Neural cell (in vitro differentiated cells): ENCODE data around the gene SLC6A6. TPM values are rescaled to one million over a fixed set of nuclear protein-coding genes. Genes with fewer than 3 reads are reported as not detected.

Experiments
- H2AFZ ChIP-seq: fragments of 200-600, 300-800 bp; sonication (generic), shearing (Covaris generic); 2 replicates; pipeline ENCODE4 v1.6.0; 2014; ENCODE audit warnings: low read depth, mild to moderate bottlenecking, antibody characterized with exemption, low read length, moderate library complexity
- H3F3A ChIP-seq: fragments of 200-600 bp; shearing (Covaris generic); 2 replicates; pipeline ENCODE4 v1.6.1; 2016; ENCODE audit warnings: mild to moderate bottlenecking, moderate library complexity, mixed read lengths, antibody characterized with exemption, low read length; ENCODE audit not compliant: insufficient read depth, poor library complexity, severe bottlenecking
- H3K27ac ChIP-seq: fragments of 200-600, 300-800 bp; sonication (generic), shearing (Covaris generic); 2 replicates; pipeline ENCODE4 v1.5.1; 2014; ENCODE audit warnings: mild to moderate bottlenecking, low read length, moderate library complexity
- H3K27me3 ChIP-seq: fragments of 300-800, 200-600 bp; sonication (generic), shearing (Covaris generic); 2 replicates; pipeline ENCODE4 v1.6.0; 2014; ENCODE audit warnings: mild to moderate bottlenecking, low read depth, low read length, moderate library complexity; ENCODE audit not compliant: insufficient read depth
- H3K36me3 ChIP-seq: fragments of 300-800, 200-600 bp; sonication (generic), shearing (Covaris generic); 2 replicates; pipeline ENCODE4 v1.5.1; 2014; ENCODE audit warnings: mild to moderate bottlenecking, antibody characterized with exemption, low read length, moderate library complexity; ENCODE audit not compliant: insufficient read depth
- H3K4me2 ChIP-seq: fragments of 300-800, 200-600 bp; sonication (generic), shearing (Covaris generic); 2 replicates; pipeline ENCODE4 v1.6.0; 2014; ENCODE audit warnings: mild to moderate bottlenecking, low read length
- H3K4me3 ChIP-seq: fragments of 300-800, 200-600 bp; sonication (generic), shearing (Covaris generic); 2 replicates; pipeline ENCODE4 v1.5.1; 2014; ENCODE audit warnings: mild to moderate bottlenecking, low read length, moderate library complexity
- H3K79me2 ChIP-seq: fragments of 200-600 bp; shearing (Covaris generic); replicated peaks from 2 replicates; pipeline ENCODE4 v1.6.0; 2014; ENCODE audit warnings: mild to moderate bottlenecking, low read length, moderate library complexity; ENCODE audit not compliant: insufficient read depth
- H3K9ac ChIP-seq: fragments of 300-800, 200-600 bp; sonication (generic), shearing (Covaris generic); 2 replicates; pipeline ENCODE4 v1.6.1; 2016; ENCODE audit warnings: mild to moderate bottlenecking, low read length, mixed read lengths
- H3K9me2 ChIP-seq: fragments of 200-600 bp; shearing (Covaris generic); 2 replicates; pipeline ENCODE4 v1.6.1; 2016; ENCODE audit warnings: mild to moderate bottlenecking, low read length, mixed read lengths; ENCODE audit not compliant: insufficient read depth
- H3K9me3 ChIP-seq: fragments of 200-600, 300-800 bp; sonication (generic), shearing (Covaris generic); 2 replicates; pipeline ENCODE4 v1.6.1; 2016; ENCODE audit warnings: mild to moderate bottlenecking, mixed run types, low read length, moderate library complexity, mixed read lengths
- H4K20me1 ChIP-seq: fragments of 200-600 bp; shearing (Covaris generic); 2 replicates; pipeline ENCODE4 v1.6.1; 2016; ENCODE audit warnings: mild to moderate bottlenecking, mixed run types; ENCODE audit not compliant: insufficient read depth
- EP300 ChIP-seq: fragments of 450-650 bp; conservative IDR thresholded peaks from 2 replicates; pipeline ENCODE4 v1.6.1; 2014; ENCODE audit warnings: antibody characterized with exemption, mild to moderate bottlenecking, moderate library complexity; ENCODE audit not compliant: poor library complexity, severe bottlenecking
- EZH2 ChIP-seq: fragments of 200-600, 300-800 bp; shearing (Covaris generic), sonication (generic); IDR thresholded peaks from 2 replicates; pipeline ENCODE4 v1.6.1; 2014; ENCODE audit warnings: antibody characterized with exemption, low read length, borderline replicate concordance, mild to moderate bottlenecking; ENCODE audit not compliant: insufficient read depth, poor library complexity, severe bottlenecking
- MXI1 ChIP-seq: fragments of 450-650 bp; conservative IDR thresholded peaks from 2 replicates; pipeline ENCODE4 v1.6.1; 2014; ENCODE audit warnings: antibody characterized with exemption, mild to moderate bottlenecking; ENCODE audit not compliant: poor library complexity, severe bottlenecking
- POLR2AphosphoS5 ChIP-seq: IDR thresholded peaks from 2 replicates; pipeline ENCODE4 v1.6.1; 2012
- RAD21 ChIP-seq: fragments of 450-650 bp; conservative IDR thresholded peaks from 2 replicates; pipeline ENCODE4 v1.6.1; 2014; ENCODE audit warnings: antibody characterized with exemption, mild to moderate bottlenecking, moderate library complexity
- SMC3 ChIP-seq: fragments of 450-650 bp; conservative IDR thresholded peaks from 2 replicates; pipeline ENCODE4 v1.6.1; 2014; ENCODE audit warnings: antibody characterized with exemption, mild to moderate bottlenecking, moderate library complexity; ENCODE audit not compliant: poor library complexity
- TAF1 ChIP-seq: IDR thresholded peaks from 2 replicates; pipeline ENCODE4 v1.6.1; 2012; ENCODE audit warnings: low read depth
- polyA plus RNA-seq: library from polyadenylated mRNA; depleted of rRNA; stranded (reverse); fragments of >200 nt; gene quantifications from 2 replicates; pipeline ENCODE4 v1.2.3, GENCODE V29; 2014
- TF ChIP-seq, protein P1 (sequence below): fragments of 450-650 bp; IDR thresholded peaks from 2 replicates; pipeline ENCODE4 v1.5.1; 2014; ENCODE audit warnings: antibody characterized with exemption, mild to moderate bottlenecking, moderate library complexity; ENCODE audit not compliant: poor library complexity, severe bottlenecking
- TF ChIP-seq, protein P2 (sequence below): IDR thresholded peaks from 2 replicates; pipeline ENCODE4 v1.6.1; 2012; ENCODE audit warnings: borderline replicate concordance

SLC6A6 gene
- polyA plus RNA-seq, 1 donor from 2014 or later: 15.9 TPM

DNA sequence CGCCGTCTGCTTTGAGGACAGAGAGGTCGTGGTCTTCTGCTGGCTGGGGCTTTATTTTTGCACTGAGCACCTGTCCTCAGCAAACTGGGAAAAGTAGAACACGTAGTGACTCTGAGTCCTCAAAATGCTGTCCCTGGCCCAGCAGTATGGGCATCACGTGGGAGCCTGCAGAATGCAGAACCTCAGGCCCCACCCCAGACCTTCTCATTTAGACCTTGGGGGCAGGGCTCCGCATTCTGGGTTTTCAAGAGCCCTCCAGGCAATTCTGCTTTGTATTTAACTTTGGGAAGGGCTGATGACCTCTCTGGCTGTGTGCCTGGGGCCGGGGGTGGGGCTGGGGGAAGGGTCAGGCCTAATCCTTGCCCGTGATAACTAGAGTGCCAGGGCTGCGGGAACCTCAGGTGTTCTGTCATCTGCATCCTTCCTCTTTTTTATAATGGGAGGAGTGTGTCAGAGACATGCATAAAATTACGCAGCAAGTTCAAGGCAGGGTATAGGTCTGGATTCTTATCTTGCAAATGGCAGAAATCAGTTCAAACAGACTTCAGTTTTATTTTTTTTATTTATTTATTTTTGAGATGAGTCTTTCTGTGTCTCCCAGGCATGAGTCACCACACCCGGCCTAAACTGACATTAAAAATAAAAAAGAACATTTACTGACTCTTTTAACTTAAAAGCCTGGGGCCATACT, 11.1 kb downstream of the SLC6A6 start:
- no peaks in the 10 kb centered on the region for H3K9me3 ChIP-seq
- no peak overlapping the region for H3K4me3 ChIP-seq
- no peaks in the 10 kb centered on the region for H3K36me3 ChIP-seq
- H3K9me2 ChIP-seq: no peaks in the 10 kb centered on the region
- no peaks in the 10 kb centered on the region for H4K20me1 ChIP-seq
- H3K4me2 ChIP-seq: no peak overlapping the region
- H3K9ac ChIP-seq: no peak overlapping the region
- no peaks in the 10 kb centered on the region for H3K27me3 ChIP-seq
- H3K79me2 ChIP-seq: no peaks in the 10 kb centered on the region
- no peak overlapping the region for H3K27ac ChIP-seq
- no peak overlapping the region for H2AFZ ChIP-seq
- TF ChIP-seq TAF1: no peak
- TF ChIP-seq, protein P1, sequence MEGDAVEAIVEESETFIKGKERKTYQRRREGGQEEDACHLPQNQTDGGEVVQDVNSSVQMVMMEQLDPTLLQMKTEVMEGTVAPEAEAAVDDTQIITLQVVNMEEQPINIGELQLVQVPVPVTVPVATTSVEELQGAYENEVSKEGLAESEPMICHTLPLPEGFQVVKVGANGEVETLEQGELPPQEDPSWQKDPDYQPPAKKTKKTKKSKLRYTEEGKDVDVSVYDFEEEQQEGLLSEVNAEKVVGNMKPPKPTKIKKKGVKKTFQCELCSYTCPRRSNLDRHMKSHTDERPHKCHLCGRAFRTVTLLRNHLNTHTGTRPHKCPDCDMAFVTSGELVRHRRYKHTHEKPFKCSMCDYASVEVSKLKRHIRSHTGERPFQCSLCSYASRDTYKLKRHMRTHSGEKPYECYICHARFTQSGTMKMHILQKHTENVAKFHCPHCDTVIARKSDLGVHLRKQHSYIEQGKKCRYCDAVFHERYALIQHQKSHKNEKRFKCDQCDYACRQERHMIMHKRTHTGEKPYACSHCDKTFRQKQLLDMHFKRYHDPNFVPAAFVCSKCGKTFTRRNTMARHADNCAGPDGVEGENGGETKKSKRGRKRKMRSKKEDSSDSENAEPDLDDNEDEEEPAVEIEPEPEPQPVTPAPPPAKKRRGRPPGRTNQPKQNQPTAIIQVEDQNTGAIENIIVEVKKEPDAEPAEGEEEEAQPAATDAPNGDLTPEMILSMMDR: no peak
- TF ChIP-seq, protein P2, sequence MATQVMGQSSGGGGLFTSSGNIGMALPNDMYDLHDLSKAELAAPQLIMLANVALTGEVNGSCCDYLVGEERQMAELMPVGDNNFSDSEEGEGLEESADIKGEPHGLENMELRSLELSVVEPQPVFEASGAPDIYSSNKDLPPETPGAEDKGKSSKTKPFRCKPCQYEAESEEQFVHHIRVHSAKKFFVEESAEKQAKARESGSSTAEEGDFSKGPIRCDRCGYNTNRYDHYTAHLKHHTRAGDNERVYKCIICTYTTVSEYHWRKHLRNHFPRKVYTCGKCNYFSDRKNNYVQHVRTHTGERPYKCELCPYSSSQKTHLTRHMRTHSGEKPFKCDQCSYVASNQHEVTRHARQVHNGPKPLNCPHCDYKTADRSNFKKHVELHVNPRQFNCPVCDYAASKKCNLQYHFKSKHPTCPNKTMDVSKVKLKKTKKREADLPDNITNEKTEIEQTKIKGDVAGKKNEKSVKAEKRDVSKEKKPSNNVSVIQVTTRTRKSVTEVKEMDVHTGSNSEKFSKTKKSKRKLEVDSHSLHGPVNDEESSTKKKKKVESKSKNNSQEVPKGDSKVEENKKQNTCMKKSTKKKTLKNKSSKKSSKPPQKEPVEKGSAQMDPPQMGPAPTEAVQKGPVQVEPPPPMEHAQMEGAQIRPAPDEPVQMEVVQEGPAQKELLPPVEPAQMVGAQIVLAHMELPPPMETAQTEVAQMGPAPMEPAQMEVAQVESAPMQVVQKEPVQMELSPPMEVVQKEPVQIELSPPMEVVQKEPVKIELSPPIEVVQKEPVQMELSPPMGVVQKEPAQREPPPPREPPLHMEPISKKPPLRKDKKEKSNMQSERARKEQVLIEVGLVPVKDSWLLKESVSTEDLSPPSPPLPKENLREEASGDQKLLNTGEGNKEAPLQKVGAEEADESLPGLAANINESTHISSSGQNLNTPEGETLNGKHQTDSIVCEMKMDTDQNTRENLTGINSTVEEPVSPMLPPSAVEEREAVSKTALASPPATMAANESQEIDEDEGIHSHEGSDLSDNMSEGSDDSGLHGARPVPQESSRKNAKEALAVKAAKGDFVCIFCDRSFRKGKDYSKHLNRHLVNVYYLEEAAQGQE: no peak
- no peak for TF ChIP-seq RAD21
- TF ChIP-seq SMC3: no peak
- TF ChIP-seq EZH2: no peak
- H3F3A ChIP-seq: no peaks in the 10 kb centered on the region

DNA sequence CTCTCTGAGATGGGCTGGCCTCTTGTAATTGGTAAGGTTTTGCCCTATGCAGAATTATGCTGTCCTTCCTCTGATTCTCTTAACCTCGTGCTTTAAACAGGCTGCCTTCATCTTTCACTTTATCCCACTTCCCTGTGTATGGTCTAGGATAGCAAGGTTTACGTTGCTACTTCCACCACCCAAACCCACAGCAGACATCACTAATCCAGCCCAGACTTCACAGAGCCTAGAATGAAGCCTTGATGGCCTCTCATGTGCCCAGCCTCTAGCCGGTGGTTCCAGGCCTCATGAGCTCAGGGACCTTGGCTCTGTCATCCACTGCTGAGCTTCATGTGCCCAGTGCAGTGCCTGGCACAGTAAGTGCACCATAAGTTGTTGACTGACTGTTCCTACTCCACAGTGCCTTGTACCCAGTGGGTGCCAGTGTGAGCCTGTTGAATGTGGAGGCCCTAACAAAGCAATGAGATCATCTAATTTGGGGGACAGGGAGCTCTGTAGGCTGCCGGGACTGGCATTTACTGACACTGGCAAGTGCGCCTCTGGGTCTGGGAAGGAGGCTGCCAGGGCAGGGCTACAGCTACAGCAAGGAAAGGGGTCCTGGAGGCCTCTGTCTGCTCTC, 12.5 kb downstream of the SLC6A6 start:
- Histone ChIP-seq H3F3A (no peaks in the 10 kb centered on the region), H3K36me3 (no peaks in the 10 kb centered on the region), H3K79me2 (no peaks in the 10 kb centered on the region), H3K27ac (no peak overlapping the region), H3K4me3 (no peak overlapping the region), H3K9ac (no peak overlapping the region), H3K27me3 (no peaks in the 10 kb centered on the region), H3K9me3 (no peaks in the 10 kb centered on the region), H3K4me2 (no peak overlapping the region), H3K9me2 (no peaks in the 10 kb centered on the region), H2AFZ (no peak overlapping the region), H4K20me1 (no peaks in the 10 kb centered on the region)
- TF ChIP-seq SMC3 (no peak), EP300 (no peak), POLR2AphosphoS5 (no peak), EZH2 (no peak), MXI1 (no peak), RAD21 (no peak), TAF1 (no peak)
- TF ChIP-seq, protein P2: no peak
- TF ChIP-seq, protein P1: no peak
